Measurements from ENCODE around the gene CTIF.
A peak's percentile ranks its signal among the peaks of the same experiment; 100 is the strongest.

The CTIF gene

GRCh38 chr18:48602759-48603390 is 64.0 kb downstream of the CTIF start:
- no peak for DNase-seq (ENCODE audit: low read depth)

GRCh38 chr18:48605408-48605845 is 66.6 kb downstream of the CTIF start:
- DNase-seq (ENCODE audit: low read depth), result no peak

- DNase-seq (ENCODE audit: low read depth), result peak; percentile 95
These were observed 68.5 kb downstream of the CTIF start for GRCh38 chr18:48607056-48607984.

- DNase-seq (ENCODE audit: low read depth), result no peak
These were observed 69.8 kb downstream of the CTIF start for GRCh38 chr18:48608581-48608980.

- no peak for DNase-seq (ENCODE audit: low read depth)
These were observed 70.3 kb downstream of the CTIF start for GRCh38 chr18:48609114-48609513.

GRCh38 chr18:48609820-48610815 is 71.3 kb downstream of the CTIF start:
- DNase-seq (ENCODE audit: low read depth), result peak; percentile 77

- no peak for DNase-seq (ENCODE audit: low read depth)
These were observed 72.4 kb downstream of the CTIF start for GRCh38 chr18:48611203-48611602.

- DNase-seq (ENCODE audit: low read depth), result no peak
These were observed 73.1 kb downstream of the CTIF start for GRCh38 chr18:48611785-48612480.

GRCh38 chr18:48612511-48612910 is 73.7 kb downstream of the CTIF start:
- DNase-seq (ENCODE audit: low read depth), result no peak

- DNase-seq (ENCODE audit: low read depth), result no peak
These were observed 74.1 kb downstream of the CTIF start for GRCh38 chr18:48612917-48613316.

- DNase-seq (ENCODE audit: low read depth), result no peak
These were observed 75.0 kb downstream of the CTIF start for GRCh38 chr18:48613589-48614404.

- DNase-seq (ENCODE audit: low read depth), result no peak
These were observed 77.0 kb downstream of the CTIF start for GRCh38 chr18:48615566-48616401.

GRCh38 chr18:48616484-48617255 is 77.8 kb downstream of the CTIF start:
- DNase-seq (ENCODE audit: low read depth), result no peak

GRCh38 chr18:48617844-48618497 is 79.1 kb downstream of the CTIF start:
- no peak for DNase-seq (ENCODE audit: low read depth)

GRCh38 chr18:48619016-48619415 is 80.2 kb downstream of the CTIF start:
- no peak for DNase-seq (ENCODE audit: low read depth)

GRCh38 chr18:48619501-48619900 is 80.7 kb downstream of the CTIF start:
- no peak for DNase-seq (ENCODE audit: low read depth)

GRCh38 chr18:48620071-48620470 is 81.2 kb downstream of the CTIF start:
- peak; percentile 33 for DNase-seq (ENCODE audit: low read depth)

GRCh38 chr18:48621240-48621639 is 82.4 kb downstream of the CTIF start:
- DNase-seq (ENCODE audit: low read depth), result peak; percentile 93

Data from EH (cell line).